Motor neuron (in vitro differentiated cells): Measurements from ENCODE around the gene MBTPS1. TPM values are rescaled to one million over a fixed set of nuclear protein-coding genes. Genes with fewer than 3 reads are reported as not detected.
"Not testable (repeated sequence)": the region's sequence is repeated elsewhere in the genome, so short reads cannot be mapped to it uniquely, and the experiment has no call there.

Experiments
- ATAC-seq, 8 experiments: fragments of 200-7000 bp; cut with Tn5 transposase; replicated peaks in 6 of 8; 2 replicates each; pipeline ENCODE4 v1.8.0; 2021; ENCODE audit warnings: mild to moderate bottlenecking in 8 of 8, moderate library complexity in 8 of 8
- H3K27ac ChIP-seq, 2 donors: fragments of 250-450 bp; sonication (Bioruptor Pico); 2 replicates each; pipeline ENCODE4 v1.9.0; 2021; ENCODE audit warnings: antibody characterized with exemption in 2 of 2, mild to moderate bottlenecking in 2 of 2, moderate library complexity in 1 of 2
- H3K4me1 ChIP-seq, 2 donors: fragments of 250-450 bp; sonication (Bioruptor Pico); replicated peaks in 1 of 2; 2 replicates each; pipeline ENCODE4 v1.6.1; 2021; ENCODE audit warnings: antibody characterized with exemption in 2 of 2, mild to moderate bottlenecking in 2 of 2, moderate library complexity in 1 of 2
- H3K4me3 ChIP-seq, 5 donors: fragments of 250-450 bp; sonication (Bioruptor Pico); 2 replicates each; pipeline ENCODE4 v1.9.0; 2021; ENCODE audit warnings: antibody characterized with exemption in 5 of 5, mild to moderate bottlenecking in 5 of 5, moderate library complexity in 4 of 5
- WGBS, 10 experiments: fragments of 450-650 bp; shearing (Covaris generic); methylation state at CpG; one replicate each; pipeline ENCODE4 v1.0.0; 2022; 5-methylcytosine and 5-hydroxymethylcytosine counted together
- in situ Hi-C, 9 experiments: fragments of 400-800 bp; cut with MboI; loops; one replicate each; pipeline ENCODE4 v1.15.0; 2021; ENCODE audit warnings: low sequenced_read_pairs in 9 of 9, low pct_unique_long_range_greater_than_20kb in 2 of 9; ENCODE audit not compliant: unreplicated experiment in 9 of 9
- total RNA-seq, 8 experiments: library from RNA; unstranded; fragments of 300-600 nt; gene quantifications; 2 replicates each; pipeline versions ENCODE4 v1.2.3 to v1.2.4, GENCODE V29; 2022

Gene MBTPS1
- total RNA-seq, 8 experiments from 2014 or later = 42.5 to 166 (median 62.3) TPM

- WGBS, 10 experiments = 50 to 100% (median 89%) methylated on average over 1 to 5 of the region's 5 CpGs; no CpG with 5 or more reads in 1 of the 10 experiments
- no peak overlapping the region for H3K27ac ChIP-seq
- in situ Hi-C loops = no loop called here
- peaks cover 0 to 2% of the 10 kb centered on the region in 2 donors for H3K4me1 ChIP-seq
- no peak overlapping the region for H3K4me3 ChIP-seq
- ATAC-seq = peak in 2 of 8 experiments; percentile 49 to 75
These were observed 14.4 kb upstream of the MBTPS1 start for GRCh38 chr16:84131117-84131516.

- 8 to 100% (median 85%) methylated on average over 1 to 7 of the region's 7 CpGs for WGBS, 10 experiments
- in situ Hi-C loops = loop anchor here in 2 of 9 experiments (25.0 kb wide), 1 partner anchor 363 kb away; no protein-coding TSS in a partner anchor
- H3K4me3 ChIP-seq = no peak overlapping the region
- H3K27ac ChIP-seq = no peak overlapping the region
- ATAC-seq = peak in 3 of 8 experiments; percentile 90 to 95 (median 94)
- no peaks in the 10 kb centered on the region for H3K4me1 ChIP-seq
These were observed 7.7 kb upstream of the MBTPS1 start for GRCh38 chr16:84124257-84125073.

GRCh38 chr16:84121007-84121406 lies 4.3 kb upstream of the MBTPS1 start:
- whole genome bisulfite sequencing, 10 experiments = 90 to 100% (median 97%) methylated on average over 1 to 7 of the region's 10 CpGs; no CpG with 5 or more reads in 6 of the 10 experiments
- Histone ChIP-seq H3K4me3 (no peak overlapping the region), H3K4me1 (peaks cover 5 to 6% of the 10 kb centered on the region in 2 donors), H3K27ac (no peak overlapping the region)
- no peak for ATAC-seq
- in situ Hi-C loops = loop anchor here in 2 of 9 experiments (25.0 kb wide), 1 partner anchor 366 kb away; no protein-coding TSS in a partner anchor

- WGBS, 10 experiments = 18 to 100% (median 70%) methylated on average over 1 to 2 of the region's 5 CpGs; no CpG with 5 or more reads in 5 of the 10 experiments
- no peak overlapping the region for H3K27ac ChIP-seq
- ATAC-seq = no peak
- H3K4me3 ChIP-seq = no peak overlapping the region
- peaks cover 10 to 11% of the 10 kb centered on the region in 2 donors for H3K4me1 ChIP-seq
- in situ Hi-C loops = loop anchor here in 2 of 9 experiments (25.0 kb wide), 1 partner anchor 367 kb away; no protein-coding TSS in a partner anchor
These were observed 3.3 kb upstream of the MBTPS1 start for GRCh38 chr16:84120023-84120422.

DNA sequence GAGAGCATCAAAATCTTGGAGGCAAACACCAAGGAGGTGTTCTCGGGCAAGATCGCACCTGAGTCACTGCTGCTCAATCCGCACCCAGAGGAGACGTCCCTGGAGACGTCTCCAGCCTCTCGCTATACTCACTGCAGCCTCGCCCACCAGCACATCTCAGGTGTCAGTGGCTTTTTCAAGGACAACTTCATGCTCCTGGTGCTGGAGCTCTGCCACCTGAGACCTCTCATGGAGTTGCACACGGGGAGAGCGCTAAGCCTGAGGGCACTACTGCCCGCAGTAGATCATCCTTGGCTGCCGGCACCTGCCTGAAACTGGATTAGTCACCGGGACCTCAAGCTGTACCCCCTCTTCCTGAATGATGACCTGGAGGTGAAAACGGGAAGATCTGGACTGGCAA lies 2.6 kb upstream of the MBTPS1 start:
- H3K4me1 ChIP-seq = peaks cover 11 to 14% of the 10 kb centered on the region in 2 donors
- no peak overlapping the region for H3K4me3 ChIP-seq
- no peak for ATAC-seq
- in situ Hi-C loops = loop anchor here in 2 of 9 experiments (25.0 kb wide), 1 partner anchor 368 kb away; no protein-coding TSS in a partner anchor
- no peak overlapping the region for H3K27ac ChIP-seq
- WGBS, 10 experiments = 70 to 100% (median 93%) methylated on average over 1 to 8 of the region's 13 CpGs; no CpG with 5 or more reads in 2 of the 10 experiments

DNA sequence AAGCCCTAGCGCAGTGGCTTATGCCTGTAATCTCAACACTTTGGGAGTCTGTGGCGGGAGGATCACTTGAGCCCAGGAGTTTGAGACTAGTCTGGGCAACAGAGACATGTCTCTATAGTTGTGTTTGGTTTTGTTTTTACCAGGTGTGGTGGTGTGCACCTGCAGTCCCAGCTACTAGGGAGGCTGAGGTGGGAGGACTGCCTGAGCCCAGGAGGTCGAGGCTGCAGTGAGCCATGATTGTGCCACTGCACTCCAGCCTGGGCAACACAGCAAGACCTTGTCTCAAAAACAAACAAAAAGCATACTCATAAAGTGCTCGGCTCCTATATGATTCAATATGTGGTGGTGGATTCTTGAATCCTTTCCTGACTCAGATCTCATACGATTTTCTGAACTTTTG lies 1.6 kb upstream of the MBTPS1 start:
- in situ Hi-C loops = loop anchor here in 2 of 9 experiments (25.0 kb wide), 1 partner anchor 369 kb away; no protein-coding TSS in a partner anchor
- WGBS, 10 experiments = 46 to 100% (median 89%) methylated on average over 1 to 5 of the region's 5 CpGs; no CpG with 5 or more reads in 2 of the 10 experiments
- not testable (repeated sequence) for ATAC-seq, H3K4me3 ChIP-seq, H3K27ac ChIP-seq
- H3K4me1 ChIP-seq = peaks cover 11 to 14% of the 10 kb centered on the region in 2 donors

DNA sequence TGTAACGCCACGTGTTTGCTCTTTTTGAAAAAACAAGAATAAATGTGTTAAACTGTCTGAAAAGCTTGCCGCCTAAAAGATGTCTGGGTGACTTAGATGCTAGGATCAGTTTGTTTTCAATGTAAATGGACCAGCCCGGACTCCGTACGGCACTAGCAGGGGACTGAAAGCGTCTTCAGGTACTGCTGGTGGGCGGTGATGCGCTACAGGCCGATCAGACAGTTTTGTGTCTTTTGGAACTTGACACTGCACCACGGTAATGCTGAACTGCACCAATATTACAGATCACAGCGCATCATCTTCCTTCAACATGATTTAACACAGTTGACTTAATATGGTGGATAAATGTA lies 727 bp upstream of the MBTPS1 start:
- peak overlapping the region; percentile 89 to 96 for H3K27ac ChIP-seq
- peaks cover 11 to 14% of the 10 kb centered on the region in 2 donors for H3K4me1 ChIP-seq
- in situ Hi-C loops = loop anchor here in 2 of 9 experiments (25.0 kb wide), 1 partner anchor 370 kb away; no protein-coding TSS in a partner anchor
- no peak for ATAC-seq
- H3K4me3 ChIP-seq = peak overlapping the region; percentile 75 to 91 (median 88)
- WGBS, 10 experiments = 0 to 80% (median 10%) methylated on average over 1 to 11 of the region's 12 CpGs; no CpG with 5 or more reads in 3 of the 10 experiments

GRCh38 chr16:84115919-84116719 lies 623 bp downstream of the MBTPS1 start:
- peak in 3 of 8 experiments; percentile 34 to 47 (median 37) for ATAC-seq
- Histone ChIP-seq H3K27ac (peak overlapping the region; percentile 89 to 96), H3K4me1 (peaks cover 11 to 14% of the 10 kb centered on the region in 2 donors), H3K4me3 (peak overlapping the region; percentile 75 to 91 (median 88))
- in situ Hi-C loops = loop anchor here in 2 of 9 experiments (25.0 kb wide), 1 partner anchor 371 kb away; no protein-coding TSS in a partner anchor
- 0 to 9% (median 1%) methylated on average over 2 to 20 of the region's 57 CpGs; no CpG with 5 or more reads in 2 of the 10 experiments for WGBS, 10 experiments

GRCh38 chr16:84111949-84112348 lies 4.8 kb downstream of the MBTPS1 start:
- H3K27ac ChIP-seq, ATAC-seq, H3K4me3 ChIP-seq: not testable (repeated sequence)
- peaks cover 6 to 17% of the 10 kb centered on the region in 2 donors for H3K4me1 ChIP-seq
- in situ Hi-C loops = loop anchor here in 2 of 9 experiments (25.0 kb wide), 1 partner anchor 375 kb away; no protein-coding TSS in a partner anchor
- WGBS, 10 experiments = 52 to 100% (median 100%) methylated on average over 1 to 3 of the region's 3 CpGs; no CpG with 5 or more reads in 1 of the 10 experiments

- in situ Hi-C loops = loop anchor here in 2 of 9 experiments (25.0 kb wide), 1 partner anchor 376 kb away; no protein-coding TSS in a partner anchor
- H3K4me1 ChIP-seq = peaks cover 6 to 17% of the 10 kb centered on the region in 2 donors
- ATAC-seq = peak in 3 of 8 experiments; percentile 39 to 61 (median 51)
- H3K4me3 ChIP-seq = no peak overlapping the region
- 25 to 100% (median 100%) methylated on average over 1 to 3 of the region's 3 CpGs; no CpG with 5 or more reads in 1 of the 10 experiments for WGBS, 10 experiments
- no peak overlapping the region for H3K27ac ChIP-seq
These were observed 5.2 kb downstream of the MBTPS1 start for GRCh38 chr16:84111525-84111924.

DNA sequence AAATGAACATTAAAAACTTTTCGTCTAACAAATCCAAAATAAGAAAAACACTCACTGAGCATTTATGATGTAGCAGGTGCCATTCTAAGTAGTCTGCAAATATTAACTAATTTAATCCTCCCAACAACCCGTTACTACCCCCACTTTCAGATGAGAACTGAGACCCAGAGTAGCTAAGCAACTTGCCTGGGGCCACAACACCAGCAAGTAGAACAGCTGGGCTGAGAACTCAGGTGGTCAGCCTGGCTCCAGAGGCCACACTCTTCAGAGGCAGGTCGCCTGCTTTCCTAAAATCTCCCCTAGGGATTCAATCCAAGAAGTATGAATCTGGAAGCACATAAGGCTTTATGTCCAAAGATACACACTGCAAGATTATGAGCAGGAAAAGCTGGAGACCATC lies 6.2 kb downstream of the MBTPS1 start:
- in situ Hi-C loops = loop anchor here in 2 of 9 experiments (25.0 kb wide), 1 partner anchor 377 kb away; no protein-coding TSS in a partner anchor
- H3K4me1 ChIP-seq = peaks cover 5 to 17% of the 10 kb centered on the region in 2 donors
- H3K27ac ChIP-seq = no peak overlapping the region
- H3K4me3 ChIP-seq = no peak overlapping the region
- 17 to 94% (median 79%) methylated on average over 1 to 3 of the region's 3 CpGs; no CpG with 5 or more reads in 1 of the 10 experiments for WGBS, 10 experiments
- peak in 1 of 8 experiments; percentile 21 for ATAC-seq
